ENCODE results near the gene TGFBRAP1.

GRCh38 chr2:105249181-105249580 is 80.4 kb downstream of the TGFBRAP1 start:
- TF ChIP-seq CTCF (IDR thresholded peaks at IDR 0.05; ENCODE audit: low read depth, low read length) (no peak), POLR2A (IDR thresholded peaks at IDR 0.05; ENCODE audit: extremely low read depth, insufficient read length) (no peak)
